CD4-positive, CD25-positive, alpha-beta regulatory T cell (primary cell): ENCODE measurements around the gene AACS. TPM values are rescaled to one million over a fixed set of nuclear protein-coding genes. Genes with fewer than 3 reads are reported as not detected.
A peak's percentile ranks its signal among the peaks of the same experiment; 100 is the strongest.
"Not testable (repeated sequence)": the region's sequence is repeated elsewhere in the genome, so short reads cannot be mapped to it uniquely, and the experiment has no call there.

ENCODE experiments used
- ATAC-seq, 2 donors: fragments of 150-1000 bp; cut with Tn5 transposase; one replicate each; pipeline ENCODE4 v1.10.0; 2021; ENCODE audit warnings: low read depth in 2 of 2, moderate number of reproducible peaks in 2 of 2, moderate library complexity in 1 of 2
- DNase-seq, 3 donors: peaks; one replicate each; pipeline versions ENCODE4 v3.0.0 to v3.0.0-alpha.2; 2012 to 2022; ENCODE audit warnings: mixed read lengths in 1 of 3
- H3K27ac ChIP-seq: one replicate; pipeline ENCODE4 v1.7.0; 2013; ENCODE audit warnings: mild to moderate bottlenecking, low read length; ENCODE audit not compliant: insufficient read depth, poor library complexity, severe bottlenecking
- H3K27me3 ChIP-seq: one replicate; pipeline ENCODE4 v1.7.0; 2013; ENCODE audit warnings: low read length; ENCODE audit not compliant: control insufficient read depth, insufficient read depth
- H3K36me3 ChIP-seq: one replicate; pipeline ENCODE4 v1.7.0; 2013; ENCODE audit warnings: mild to moderate bottlenecking, low read length, moderate library complexity; ENCODE audit not compliant: control insufficient read depth, insufficient read depth
- H3K4me1 ChIP-seq: 2 replicates; pipeline ENCODE4 v1.7.0; 2013; ENCODE audit warnings: mild to moderate bottlenecking, low read length; ENCODE audit not compliant: insufficient read depth, control insufficient read depth, poor library complexity, severe bottlenecking
- H3K4me3 ChIP-seq: one replicate; pipeline ENCODE4 v1.7.0; 2013; ENCODE audit warnings: low read depth, mild to moderate bottlenecking, low read length, moderate library complexity
- H3K9me3 ChIP-seq, 2 experiments: 1 replicate in 1 of 2; 2 replicates in 1 of 2; pipeline ENCODE4 v1.7.0; 2013; ENCODE audit warnings: low read length in 2 of 2, mild to moderate bottlenecking in 1 of 2, moderate library complexity in 1 of 2; ENCODE audit not compliant: control insufficient read depth in 2 of 2
- H3K27ac Mint-ChIP-seq, 3 donors: one replicate each; pipeline ENCODE4 v1.8.0; 2020 to 2022; ENCODE audit warnings: mild to moderate bottlenecking in 3 of 3, mixed read lengths in 3 of 3, moderate library complexity in 2 of 3
- H3K27me3 Mint-ChIP-seq: one replicate; pipeline ENCODE4 v1.8.0; 2022; ENCODE audit warnings: mild to moderate bottlenecking, mixed read lengths
- H3K36me3 Mint-ChIP-seq: one replicate; pipeline ENCODE4 v1.8.0; 2020; ENCODE audit warnings: mixed read lengths
- H3K4me1 Mint-ChIP-seq, 4 donors: one replicate each; pipeline ENCODE4 v1.8.0; 2020 to 2022; ENCODE audit warnings: mixed read lengths in 4 of 4, mild to moderate bottlenecking in 1 of 4
- H3K4me3 Mint-ChIP-seq, 4 donors: one replicate each; pipeline ENCODE4 v1.8.0; 2020 to 2022; ENCODE audit warnings: mild to moderate bottlenecking in 4 of 4, mixed read lengths in 4 of 4, moderate library complexity in 3 of 4
- H3K9me3 Mint-ChIP-seq, 7 donors: one replicate each; pipeline ENCODE4 v1.8.0; 2020 to 2022; ENCODE audit warnings: mixed read lengths in 7 of 7, mild to moderate bottlenecking in 3 of 7, moderate library complexity in 2 of 7
- polyA plus RNA-seq, 4 donors: library from polyadenylated mRNA; unstranded; fragments of 300-500 nt; fragmentation: Illumina TruSeq; gene quantifications; one replicate each; pipeline ENCODE4 v1.2.3, GENCODE V29; 2021
- total RNA-seq: library from RNA; stranded (reverse); gene quantifications from one replicate; pipeline ENCODE4 v1.2.3, GENCODE V29; 2022

AACS gene
- total and polyA plus RNA-seq, 5 donors from 2014 or later: 5.4 to 8.8 (median 7.8) TPM

DNA sequence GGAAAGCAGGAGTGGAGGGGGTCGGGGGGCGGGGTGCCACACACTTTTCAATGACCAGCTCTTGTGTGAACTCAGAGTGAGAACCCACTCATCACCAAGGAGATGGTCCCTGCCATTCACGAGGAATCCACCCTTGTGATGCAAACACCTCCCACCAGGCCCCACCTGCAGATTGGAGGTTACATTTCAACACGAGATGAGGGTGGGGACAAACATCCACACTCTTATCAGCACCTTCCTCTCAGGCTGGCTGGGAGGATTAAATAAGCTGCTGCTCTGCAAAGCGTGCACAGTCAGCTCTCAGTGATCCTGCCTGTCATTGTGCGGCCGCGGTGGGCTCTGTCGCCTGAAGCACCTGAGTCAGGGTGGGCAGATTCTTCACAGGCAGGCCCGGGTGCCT lies 39.7 kb downstream of the AACS start:
- Histone ChIP-seq H3K9me3 (no peaks in the 10 kb centered on the region), H3K27ac (no peak overlapping the region), H3K4me1 (no peaks in the 10 kb centered on the region), H3K4me3 (no peak overlapping the region), H3K36me3 (peaks cover 4% of the 10 kb centered on the region), H3K27me3 (no peaks in the 10 kb centered on the region)
- no peak for ATAC-seq
- Mint-ChIP-seq H3K9me3 (no peaks in the 10 kb centered on the region), H3K27me3 (no peaks in the 10 kb centered on the region), H3K36me3 (peaks cover 37% of the 10 kb centered on the region), H3K27ac (no peak overlapping the region), H3K4me3 (no peak overlapping the region), H3K4me1 (peaks cover 0 to 4% (median 0%) of the 10 kb centered on the region in 4 donors)
- DNase-seq: no peak

DNA sequence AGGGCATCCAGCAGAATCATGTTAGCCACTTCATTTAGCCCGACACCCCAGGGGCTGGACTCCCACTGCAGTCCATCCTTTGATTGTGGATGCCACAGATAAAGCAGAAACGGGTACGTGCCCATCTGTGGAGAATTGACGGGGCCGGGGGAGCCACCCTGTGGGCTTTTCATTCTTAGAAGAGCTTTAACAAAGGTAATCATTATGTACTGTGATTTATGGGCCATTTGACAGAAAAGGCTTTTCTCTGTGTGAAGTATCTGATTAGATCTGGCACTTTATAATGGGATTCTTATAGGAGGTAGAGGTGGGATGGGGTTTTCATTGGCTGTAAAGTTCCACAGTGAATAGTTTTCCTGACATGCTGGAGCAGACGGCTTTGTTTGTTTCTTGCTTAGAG lies 40.4 kb downstream of the AACS start:
- DNase-seq (no peak), ATAC-seq (no peak)
- Mint-ChIP-seq H3K36me3 (peaks cover 38% of the 10 kb centered on the region), H3K9me3 (no peaks in the 10 kb centered on the region), H3K4me1 (peaks cover 0 to 2% (median 0%) of the 10 kb centered on the region in 4 donors), H3K27ac (no peak overlapping the region), H3K4me3 (no peak overlapping the region), H3K27me3 (no peaks in the 10 kb centered on the region)
- Histone ChIP-seq H3K27ac (no peak overlapping the region), H3K4me1 (no peaks in the 10 kb centered on the region), H3K4me3 (no peak overlapping the region), H3K27me3 (no peaks in the 10 kb centered on the region), H3K9me3 (no peaks in the 10 kb centered on the region), H3K36me3 (peaks cover 4% of the 10 kb centered on the region)

DNA sequence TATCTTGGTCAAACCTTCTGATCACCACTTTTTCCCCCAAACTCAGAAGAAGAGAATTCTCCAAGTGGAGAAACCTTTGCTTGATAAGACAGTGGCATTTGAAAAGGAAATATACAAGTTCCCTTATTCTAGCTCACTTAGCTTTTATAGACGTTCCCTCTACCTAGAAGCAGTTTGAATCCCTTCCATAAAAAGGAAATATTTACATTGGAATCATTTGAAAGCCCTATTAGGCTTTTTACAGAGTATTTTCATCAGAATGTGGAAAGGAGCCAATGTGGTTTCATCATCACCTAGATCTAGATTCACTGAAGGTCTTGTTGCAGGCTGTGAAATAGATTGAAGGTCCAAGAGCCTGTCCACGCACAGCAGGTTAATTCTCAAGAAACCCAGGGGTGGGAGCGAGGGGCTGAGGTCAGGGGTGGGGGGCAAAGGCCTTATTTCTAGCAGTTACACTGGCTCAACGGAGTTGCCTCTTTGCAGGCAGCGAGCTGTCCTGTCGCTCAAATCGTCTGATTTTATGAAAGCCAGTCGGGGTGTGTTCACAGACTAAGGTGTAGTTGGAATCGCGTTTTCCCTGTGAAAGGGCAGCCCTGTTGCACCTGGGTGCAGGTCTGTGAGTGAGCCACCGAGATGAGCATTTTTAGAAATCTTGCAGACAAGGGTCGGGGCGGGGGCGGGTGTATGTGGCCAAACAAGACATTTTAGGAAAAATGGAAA lies 45.6 kb downstream of the AACS start:
- DNase-seq (no peak), ATAC-seq (no peak)
- Mint-ChIP-seq H3K27ac (no peak overlapping the region), H3K9me3 (peaks cover 0 to 1% (median 0%) of the 10 kb centered on the region in 7 donors), H3K27me3 (no peaks in the 10 kb centered on the region), H3K36me3 (peaks cover 48% of the 10 kb centered on the region), H3K4me3 (no peak overlapping the region), H3K4me1 (no peaks in the 10 kb centered on the region)
- Histone ChIP-seq H3K9me3 (no peaks in the 10 kb centered on the region), H3K27ac (no peak overlapping the region), H3K27me3 (no peaks in the 10 kb centered on the region), H3K36me3 (peaks cover 4% of the 10 kb centered on the region), H3K4me1 (no peaks in the 10 kb centered on the region), H3K4me3 (no peak overlapping the region)

DNA sequence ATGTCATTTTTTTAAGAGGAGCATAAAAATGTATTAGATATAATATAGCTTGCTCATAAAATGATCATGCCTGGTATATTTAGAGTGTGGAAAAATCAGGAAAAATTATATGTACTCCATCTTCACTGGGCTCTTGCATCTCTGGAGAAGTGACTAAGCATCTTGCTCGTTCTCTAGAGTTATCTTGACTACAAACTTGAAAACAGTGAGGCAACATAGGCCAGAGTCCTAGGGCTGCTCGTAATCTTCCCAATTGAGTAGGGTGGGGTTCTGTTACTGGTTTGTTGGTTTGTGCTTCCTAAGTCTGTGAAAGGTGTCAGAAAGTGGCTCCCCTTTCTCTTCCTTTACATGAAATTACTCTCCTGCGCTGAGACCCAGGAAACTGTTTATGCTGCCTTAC lies 46.2 kb downstream of the AACS start:
- Histone ChIP-seq H3K27ac (no peak overlapping the region), H3K4me3 (no peak overlapping the region), H3K36me3 (peaks cover 4% of the 10 kb centered on the region), H3K27me3 (no peaks in the 10 kb centered on the region), H3K9me3 (no peaks in the 10 kb centered on the region), H3K4me1 (no peaks in the 10 kb centered on the region)
- Mint-ChIP-seq H3K36me3 (peaks cover 45% of the 10 kb centered on the region), H3K27ac (no peak overlapping the region), H3K4me3 (no peak overlapping the region), H3K27me3 (no peaks in the 10 kb centered on the region), H3K4me1 (no peaks in the 10 kb centered on the region), H3K9me3 (peaks cover 0 to 1% (median 0%) of the 10 kb centered on the region in 7 donors)
- ATAC-seq: no peak
- no peak for DNase-seq

DNA sequence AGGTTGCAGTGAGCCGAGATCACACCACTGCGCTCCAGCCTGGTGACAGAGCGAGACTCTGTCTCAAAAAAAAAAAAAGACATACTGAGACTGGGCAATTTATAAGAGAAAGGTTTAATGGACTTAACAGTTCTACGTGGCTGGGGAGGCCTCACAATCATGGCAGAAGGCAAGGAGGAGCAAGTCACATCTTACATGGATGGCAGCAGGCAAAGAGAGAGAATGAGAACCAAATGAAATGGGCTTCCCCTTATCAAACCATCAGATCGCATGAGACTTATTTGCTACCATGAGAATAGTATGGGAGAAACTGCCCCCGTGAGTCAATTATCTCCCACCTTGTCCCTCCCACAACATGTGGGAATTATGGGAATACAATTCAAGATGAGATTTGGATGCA lies 47.4 kb downstream of the AACS start:
- not testable (repeated sequence) for H3K27me3 ChIP-seq, ATAC-seq, DNase-seq, H3K27ac ChIP-seq, H3K27me3 Mint-ChIP-seq, H3K36me3 ChIP-seq, H3K4me3 Mint-ChIP-seq, H3K4me3 ChIP-seq, H3K9me3 ChIP-seq, H3K4me1 ChIP-seq, H3K4me1 Mint-ChIP-seq, H3K9me3 Mint-ChIP-seq
- H3K36me3 Mint-ChIP-seq: peaks cover 44% of the 10 kb centered on the region
- H3K27ac Mint-ChIP-seq: peak overlapping the region in 1 of 3 donors; percentile 12

GRCh38 chr12:125113263-125113662 lies 48.0 kb downstream of the AACS start:
- no peak overlapping the region for H3K27ac Mint-ChIP-seq
- no peaks in the 10 kb centered on the region for H3K27me3 ChIP-seq
- DNase-seq (no peak), ATAC-seq (no peak)
- H3K27ac ChIP-seq: no peak overlapping the region
- H3K4me1 Mint-ChIP-seq: no peaks in the 10 kb centered on the region
- H3K9me3 ChIP-seq: no peaks in the 10 kb centered on the region
- peaks cover 4% of the 10 kb centered on the region for H3K36me3 ChIP-seq
- H3K36me3 Mint-ChIP-seq: peaks cover 46% of the 10 kb centered on the region
- H3K4me3 Mint-ChIP-seq: no peak overlapping the region
- no peaks in the 10 kb centered on the region for H3K27me3 Mint-ChIP-seq
- H3K4me3 ChIP-seq: no peak overlapping the region
- H3K4me1 ChIP-seq: no peaks in the 10 kb centered on the region
- peaks cover 0 to 1% (median 0%) of the 10 kb centered on the region in 7 donors for H3K9me3 Mint-ChIP-seq

- H3K4me3 ChIP-seq: no peak overlapping the region
- DNase-seq (no peak), ATAC-seq (no peak)
- no peaks in the 10 kb centered on the region for H3K4me1 ChIP-seq
- Mint-ChIP-seq H3K27me3 (no peaks in the 10 kb centered on the region), H3K9me3 (peaks cover 0 to 1% (median 0%) of the 10 kb centered on the region in 7 donors), H3K4me1 (no peaks in the 10 kb centered on the region), H3K4me3 (no peak overlapping the region), H3K36me3 (peaks cover 46% of the 10 kb centered on the region), H3K27ac (no peak overlapping the region)
- H3K36me3 ChIP-seq: peaks cover 4% of the 10 kb centered on the region
- no peaks in the 10 kb centered on the region for H3K27me3 ChIP-seq
- no peak overlapping the region for H3K27ac ChIP-seq
- no peaks in the 10 kb centered on the region for H3K9me3 ChIP-seq
These were observed 48.6 kb downstream of the AACS start for GRCh38 chr12:125113789-125114188.
